Muscle of leg (tissue), 11 donors: Measurements from ENCODE around the gene YKT6. TPM values are rescaled to one million over a fixed set of nuclear protein-coding genes. Genes with fewer than 3 reads are reported as not detected.

Source experiments
- DNase-seq: peaks from one replicate; pipeline ENCODE4 v3.0.0; 2013
- H3K27ac ChIP-seq: one replicate; pipeline ENCODE4 v1.5.1; 2013; ENCODE audit warnings: mild to moderate bottlenecking, low read length, control low read depth
- H3K27me3 ChIP-seq: one replicate; pipeline ENCODE4 v1.6.1; 2013; ENCODE audit warnings: low read length; ENCODE audit not compliant: control insufficient read depth, insufficient read depth
- H3K36me3 ChIP-seq: one replicate; pipeline ENCODE4 v1.6.1; 2013; ENCODE audit warnings: low read length; ENCODE audit not compliant: control insufficient read depth, insufficient read depth
- H3K4me1 ChIP-seq: one replicate; pipeline ENCODE4 v1.6.1; 2013; ENCODE audit warnings: low read length; ENCODE audit not compliant: control insufficient read depth, insufficient read depth
- H3K4me3 ChIP-seq: one replicate; pipeline ENCODE4 v1.5.1; 2013; ENCODE audit warnings: low read length, control low read depth
- H3K9me3 ChIP-seq: replicated peaks from 2 replicates; pipeline ENCODE4 v1.6.1; 2013; ENCODE audit warnings: low read depth, low read length; ENCODE audit not compliant: control insufficient read depth
- WGBS: methylation state at CpG from one replicate; pipeline ENCODE4 v1.1.5; 2013; ENCODE audit warnings: missing lambda C conversion rate; ENCODE audit not compliant: insufficient coverage; 5-methylcytosine and 5-hydroxymethylcytosine counted together
- polyA plus RNA-seq, 8 donors: library from polyadenylated mRNA; unstranded; fragments of 120-200 nt; gene quantifications; one replicate each; pipeline versions ENCODE4 v1.2.1 to v1.2.3, GENCODE V29; 2013; ENCODE audit warnings: inconsistent platforms in 1 of 8, low replicate concordance in 1 of 8; ENCODE audit not compliant: insufficient read length in 8 of 8, insufficient read depth in 1 of 8
- total RNA-seq: library from RNA; stranded (reverse); fragments of 120-200 nt; gene quantifications from one replicate; pipeline ENCODE4 v1.2.4, GENCODE V29; 2013

Gene YKT6
- total and polyA plus RNA-seq, 9 donors, result 37.9 to 77.2 (median 72.1) TPM

- no peak for DNase-seq
- H3K27me3 ChIP-seq, result no peaks in the 10 kb centered on the region
- 79% methylated on average over 11 of the region's 12 CpGs for WGBS
- peaks cover 5% of the 10 kb centered on the region for H3K4me1 ChIP-seq
- H3K4me3 ChIP-seq, result no peak overlapping the region
- no peaks in the 10 kb centered on the region for H3K9me3 ChIP-seq
- no peaks in the 10 kb centered on the region for H3K36me3 ChIP-seq
- no peak overlapping the region for H3K27ac ChIP-seq
Measured at GRCh38 chr7:44231088-44231487, 30.3 kb downstream of the YKT6 start.

DNA sequence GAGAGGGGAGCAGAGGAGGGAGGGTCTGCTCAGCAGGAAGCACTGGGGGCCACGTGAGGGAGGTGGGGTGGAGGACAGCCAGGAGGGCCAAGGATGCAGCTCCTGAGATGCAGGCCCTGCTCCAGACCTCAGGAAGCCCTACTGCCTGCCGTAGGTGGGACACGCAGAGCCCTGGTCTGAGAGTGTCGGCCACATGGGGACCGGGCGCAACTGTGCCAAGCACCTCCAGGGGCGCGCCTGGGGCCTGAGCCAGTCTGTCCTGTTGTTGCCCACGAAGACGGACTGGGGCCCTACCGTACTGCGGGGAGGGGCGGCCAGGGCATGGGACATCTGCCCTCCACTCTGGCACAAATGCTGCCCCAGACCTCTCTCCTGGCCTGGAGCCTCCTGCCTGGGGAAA is 31.6 kb downstream of the YKT6 start:
- WGBS, result 87% methylated on average over 12 of the region's 13 CpGs
- H3K9me3 ChIP-seq, result no peaks in the 10 kb centered on the region
- no peaks in the 10 kb centered on the region for H3K36me3 ChIP-seq
- no peak overlapping the region for H3K4me3 ChIP-seq
- no peaks in the 10 kb centered on the region for H3K27me3 ChIP-seq
- peaks cover 4% of the 10 kb centered on the region for H3K4me1 ChIP-seq
- H3K27ac ChIP-seq, result no peak overlapping the region
- DNase-seq, result no peak

DNA sequence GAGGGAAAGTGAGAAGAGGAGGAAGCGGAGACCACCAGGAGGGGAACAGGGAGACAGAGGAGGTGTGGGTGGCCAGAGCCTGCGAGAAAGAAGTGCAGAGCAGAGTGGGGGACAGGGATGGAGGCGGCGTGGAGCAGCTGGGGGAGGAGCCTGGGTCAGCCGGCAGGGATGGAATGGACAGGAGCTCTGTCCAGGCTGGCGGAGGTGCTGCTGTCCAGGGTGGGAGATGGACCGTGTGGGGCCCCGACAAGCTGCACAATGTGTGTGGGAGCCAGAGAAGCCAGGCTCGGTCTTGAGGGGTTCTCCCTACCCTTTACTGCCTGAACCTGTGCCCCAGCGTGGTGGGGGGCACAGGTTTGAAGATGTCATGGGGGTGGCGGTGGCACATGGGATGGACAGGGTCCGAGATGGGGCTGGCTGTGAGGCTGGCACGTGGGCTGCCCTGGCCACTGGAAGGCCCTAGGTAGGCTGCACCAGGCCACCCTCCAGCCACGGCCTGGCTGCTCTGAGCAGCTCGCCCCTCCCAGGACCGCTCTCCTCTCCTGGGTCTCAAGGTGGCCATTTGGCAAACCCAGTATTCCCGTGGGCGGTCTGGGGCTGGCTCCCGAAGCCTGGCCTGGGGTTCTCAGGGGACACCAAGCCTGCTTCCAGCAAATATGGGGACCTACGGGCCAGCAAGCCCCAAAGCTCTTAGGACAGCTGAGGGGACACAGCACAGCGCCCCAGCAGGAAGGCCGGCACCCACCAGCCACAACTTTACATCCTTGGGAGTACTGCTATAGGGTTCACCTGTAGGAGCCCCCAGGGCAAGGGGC is 32.3 kb downstream of the YKT6 start:
- H3K4me3 ChIP-seq, result no peak overlapping the region

DNA sequence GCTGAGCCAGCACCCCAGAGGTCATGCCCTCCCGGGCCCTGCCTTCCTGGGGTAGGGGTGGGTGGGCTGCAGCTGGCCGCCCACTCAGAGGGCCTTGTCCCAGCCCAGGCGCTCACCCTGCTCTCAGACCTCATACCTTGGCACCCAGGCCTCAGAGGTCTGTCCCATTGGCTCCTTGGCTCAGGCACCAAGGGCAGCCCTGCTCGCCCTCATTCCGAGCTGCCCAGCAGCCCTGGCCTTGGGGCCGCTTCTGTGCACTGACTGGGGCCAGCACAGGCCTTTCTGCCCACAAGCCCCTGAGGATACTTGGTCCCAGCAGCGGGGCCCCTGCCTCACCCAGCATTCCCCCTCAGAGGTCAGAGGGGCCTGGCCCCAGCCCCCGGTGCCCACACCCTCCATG is 34.3 kb downstream of the YKT6 start:
- Histone ChIP-seq H3K4me3 (no peak overlapping the region), H3K27ac (no peak overlapping the region), H3K27me3 (no peaks in the 10 kb centered on the region), H3K36me3 (no peaks in the 10 kb centered on the region), H3K4me1 (peaks cover 4% of the 10 kb centered on the region), H3K9me3 (no peaks in the 10 kb centered on the region)
- DNase-seq, result no peak
- 90% methylated on average over 2 of the region's 8 CpGs for WGBS

More for the DNA sequence above, 32.3 kb downstream of the YKT6 start:
- no peak overlapping the region for H3K27ac ChIP-seq
- no peaks in the 10 kb centered on the region for H3K27me3 ChIP-seq
- 60% methylated on average over 17 of the region's 22 CpGs for WGBS
- H3K4me1 ChIP-seq, result peaks cover 4% of the 10 kb centered on the region
- no peaks in the 10 kb centered on the region for H3K9me3 ChIP-seq
- no peaks in the 10 kb centered on the region for H3K36me3 ChIP-seq
- no peak for DNase-seq

DNA sequence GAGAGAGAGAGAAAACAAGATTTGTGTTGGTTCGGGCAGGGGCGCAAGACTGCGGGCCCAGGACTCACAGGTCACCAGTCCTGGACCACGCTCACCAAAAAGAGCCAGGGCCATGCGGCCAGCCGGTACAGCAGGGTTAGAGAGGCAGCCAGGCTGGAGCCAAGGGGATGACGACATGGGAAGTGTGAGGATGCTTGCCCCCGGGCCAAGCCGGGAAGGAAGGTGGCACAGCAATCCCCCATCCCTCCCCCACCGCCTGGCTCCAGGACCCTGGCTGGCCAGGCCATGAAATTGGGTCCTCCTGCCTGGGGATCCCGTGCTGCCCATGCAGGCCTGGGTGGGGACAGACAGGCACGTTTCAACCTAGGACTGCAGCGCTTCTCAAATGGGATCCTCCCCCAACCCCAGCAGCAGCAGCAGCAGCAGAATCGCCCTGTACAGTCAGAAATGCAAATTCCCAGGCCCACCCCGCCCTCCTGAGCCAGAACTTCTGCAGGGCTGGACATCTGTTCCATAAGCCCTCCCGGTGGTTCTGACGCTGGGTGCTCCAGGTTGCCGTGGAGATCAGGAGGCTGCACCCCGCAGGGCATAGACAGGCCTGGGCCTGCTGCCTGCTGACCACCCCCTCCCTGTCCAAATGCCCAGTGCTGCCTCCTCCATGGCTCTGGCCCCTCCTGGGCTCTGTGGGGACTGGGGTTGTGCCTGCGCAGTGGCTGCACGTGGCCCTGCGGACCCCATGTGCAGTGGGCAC is 35.0 kb downstream of the YKT6 start:
- Histone ChIP-seq H3K27me3 (no peaks in the 10 kb centered on the region), H3K4me3 (no peak overlapping the region), H3K27ac (no peak overlapping the region), H3K9me3 (no peaks in the 10 kb centered on the region), H3K36me3 (no peaks in the 10 kb centered on the region), H3K4me1 (peaks cover 4% of the 10 kb centered on the region)
- DNase-seq, result no peak
- 75% methylated on average over 19 of the region's 22 CpGs for WGBS

DNA sequence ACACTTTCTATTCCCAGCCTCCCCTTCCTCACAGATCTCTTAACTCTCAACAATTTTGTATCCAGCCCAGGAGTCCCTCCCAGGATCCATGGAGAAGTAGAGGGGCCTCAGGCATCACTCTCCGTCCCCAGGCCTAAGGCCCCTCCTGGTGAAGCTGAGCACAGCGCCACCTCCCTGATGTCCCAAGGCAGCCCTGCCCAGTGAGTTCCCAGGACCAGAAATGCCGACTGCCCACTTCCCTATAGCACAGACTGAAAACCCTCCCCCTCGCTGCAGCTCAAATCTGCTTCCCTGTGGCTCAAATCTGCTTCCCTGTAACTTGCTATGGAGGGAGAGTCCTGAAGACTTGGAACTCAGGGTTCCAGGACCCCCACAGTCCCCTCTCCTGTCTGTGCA is 35.6 kb downstream of the YKT6 start:
- Histone ChIP-seq H3K4me1 (peaks cover 10% of the 10 kb centered on the region), H3K4me3 (no peak overlapping the region), H3K27ac (no peak overlapping the region), H3K27me3 (no peaks in the 10 kb centered on the region), H3K9me3 (no peaks in the 10 kb centered on the region), H3K36me3 (no peaks in the 10 kb centered on the region)
- no peak for DNase-seq
- WGBS, result 25% methylated on average over 2 of the region's 4 CpGs

DNA sequence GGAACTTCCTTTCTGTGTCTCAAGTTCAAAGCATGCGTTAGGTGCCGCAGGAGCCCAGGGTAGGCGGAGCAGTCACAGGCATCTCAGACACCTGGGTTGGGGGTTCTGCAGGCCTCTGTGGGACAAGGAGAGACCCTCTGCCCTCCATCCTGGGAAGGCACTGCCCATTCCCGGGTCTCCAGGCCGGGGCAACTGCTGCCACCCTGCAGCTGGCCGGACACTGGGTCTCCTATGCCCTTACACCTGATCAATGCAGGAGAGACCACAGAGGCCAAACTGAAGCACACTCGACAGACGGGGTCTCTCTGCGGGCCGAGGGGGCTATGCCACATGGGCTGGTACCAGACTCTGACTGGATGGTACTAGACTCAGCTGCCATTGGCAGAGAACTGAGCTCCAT is 36.9 kb downstream of the YKT6 start:
- Histone ChIP-seq H3K9me3 (no peaks in the 10 kb centered on the region), H3K27ac (no peak overlapping the region), H3K4me1 (peaks cover 11% of the 10 kb centered on the region), H3K36me3 (no peaks in the 10 kb centered on the region), H3K27me3 (no peaks in the 10 kb centered on the region), H3K4me3 (no peak overlapping the region)
- WGBS, result 93% methylated on average over 10 of the region's 10 CpGs
- no peak for DNase-seq

- H3K36me3 ChIP-seq, result no peaks in the 10 kb centered on the region
- 74% methylated on average over 13 of the region's 17 CpGs for WGBS
- no peak for DNase-seq
- H3K27me3 ChIP-seq, result no peaks in the 10 kb centered on the region
- H3K9me3 ChIP-seq, result no peaks in the 10 kb centered on the region
- no peak overlapping the region for H3K27ac ChIP-seq
- peaks cover 11% of the 10 kb centered on the region for H3K4me1 ChIP-seq
- H3K4me3 ChIP-seq, result no peak overlapping the region
Measured at GRCh38 chr7:44238116-44238695, 37.4 kb downstream of the YKT6 start.

DNA sequence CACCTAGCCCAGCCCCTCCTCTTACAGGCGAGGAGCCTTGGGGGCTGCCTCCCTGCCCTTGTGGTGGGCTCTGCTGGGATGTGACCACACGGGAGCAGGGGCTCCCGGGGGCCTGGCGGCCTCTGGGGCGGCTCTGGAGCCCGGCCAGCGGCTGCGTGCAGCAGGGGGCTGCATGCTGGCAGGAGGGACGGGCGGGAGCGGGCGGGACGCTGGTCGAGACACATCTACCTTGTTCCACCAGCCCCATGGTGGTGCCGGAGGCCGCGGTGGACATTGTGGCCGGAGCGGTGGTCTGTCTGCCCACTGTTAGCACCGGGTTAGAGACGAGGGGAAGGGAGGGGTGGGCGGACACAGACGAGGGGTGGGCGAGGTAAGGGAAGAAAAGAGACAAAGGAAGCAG is 38.6 kb downstream of the YKT6 start:
- 70% methylated on average over 11 of the region's 24 CpGs for WGBS
- no peak for DNase-seq
- H3K9me3 ChIP-seq, result no peaks in the 10 kb centered on the region
- H3K36me3 ChIP-seq, result no peaks in the 10 kb centered on the region
- no peaks in the 10 kb centered on the region for H3K27me3 ChIP-seq
- H3K4me1 ChIP-seq, result peaks cover 11% of the 10 kb centered on the region
- H3K4me3 ChIP-seq, result no peak overlapping the region
- no peak overlapping the region for H3K27ac ChIP-seq

- no peaks in the 10 kb centered on the region for H3K9me3 ChIP-seq
- H3K27me3 ChIP-seq, result no peaks in the 10 kb centered on the region
- H3K27ac ChIP-seq, result no peak overlapping the region
- no peak overlapping the region for H3K4me3 ChIP-seq
- H3K4me1 ChIP-seq, result peaks cover 11% of the 10 kb centered on the region
- DNase-seq, result no peak
- 72% methylated on average over 16 of the region's 16 CpGs for WGBS
- H3K36me3 ChIP-seq, result no peaks in the 10 kb centered on the region
Measured at GRCh38 chr7:44240376-44240775, 39.6 kb downstream of the YKT6 start.
